Measurements from ENCODE around the gene RASSF5.

The RASSF5 gene

GRCh38 chr1:206498685-206499084 is 8.6 kb upstream of the RASSF5 start:
- DNase-seq, result peak; percentile 57

- no peak for DNase-seq
These were observed 7.3 kb upstream of the RASSF5 start for GRCh38 chr1:206500046-206500445.

- DNase-seq, result no peak
These were observed 5.5 kb upstream of the RASSF5 start for GRCh38 chr1:206501881-206502280.

- no peak for DNase-seq
These were observed 4.9 kb upstream of the RASSF5 start for GRCh38 chr1:206502403-206502802.

- no peak for DNase-seq
These were observed 4.5 kb upstream of the RASSF5 start for GRCh38 chr1:206502812-206503211.

- DNase-seq, result peak; percentile 96
These were observed 3.6 kb upstream of the RASSF5 start for GRCh38 chr1:206503591-206504362.

GRCh38 chr1:206504363-206504713 is 3.0 kb upstream of the RASSF5 start:
- no peak for DNase-seq

- DNase-seq, result no peak
These were observed 1.5 kb upstream of the RASSF5 start for GRCh38 chr1:206505702-206506355.

- DNase-seq, result no peak
These were observed 687 bp upstream of the RASSF5 start for GRCh38 chr1:206506405-206507283.

- no peak for DNase-seq
These were observed 979 bp downstream of the RASSF5 start for GRCh38 chr1:206508130-206508889.

- no peak for DNase-seq
These were observed 1.6 kb downstream of the RASSF5 start for GRCh38 chr1:206508956-206509355.

- no peak for DNase-seq
These were observed 2.4 kb downstream of the RASSF5 start for GRCh38 chr1:206509612-206510257.

GRCh38 chr1:206510371-206510770 is 3.0 kb downstream of the RASSF5 start:
- no peak for DNase-seq

- no peak for DNase-seq
These were observed 4.2 kb downstream of the RASSF5 start for GRCh38 chr1:206511362-206512057.

- DNase-seq, result no peak
These were observed 4.9 kb downstream of the RASSF5 start for GRCh38 chr1:206512058-206512850.

GRCh38 chr1:206512851-206513180 is 5.5 kb downstream of the RASSF5 start:
- no peak for DNase-seq

- no peak for DNase-seq
These were observed 6.2 kb downstream of the RASSF5 start for GRCh38 chr1:206513312-206514111.

- DNase-seq, result no peak
These were observed 7.6 kb downstream of the RASSF5 start for GRCh38 chr1:206514813-206515387.

GRCh38 chr1:206516728-206516990 is 9.3 kb downstream of the RASSF5 start:
- no peak for DNase-seq

- no peak for DNase-seq
These were observed 10.5 kb downstream of the RASSF5 start for GRCh38 chr1:206517784-206518183.
